NCI-H1436 (cell line): Measurements from ENCODE around the gene PPP1R3E.
"Not testable (repeated sequence)": the region's sequence is repeated elsewhere in the genome, so short reads cannot be mapped to it uniquely, and the experiment has no call there.

ENCODE experiments used
- DNase-seq: peaks from one replicate; lab custom pipeline; 2025; lab: John Stamatoyannopoulos, UW

PPP1R3E gene

GRCh38 chr14:23297611-23298277, 4.9 kb downstream of the PPP1R3E start:
- DNase-seq: no peak

- no peak for DNase-seq
Measured at GRCh38 chr14:23297096-23297495, 5.6 kb downstream of the PPP1R3E start.

GRCh38 chr14:23296012-23296777, 6.5 kb downstream of the PPP1R3E start:
- DNase-seq: no peak

- DNase-seq: peak; percentile 59
Measured at GRCh38 chr14:23294734-23295561, 7.7 kb downstream of the PPP1R3E start.

GRCh38 chr14:23286902-23287479, 15.7 kb downstream of the PPP1R3E start:
- no peak for DNase-seq

GRCh38 chr14:23286020-23286901, 16.4 kb downstream of the PPP1R3E start, which contains the start of gene HOMEZ:
HOMEZ (minus strand) TSS chr14:23286132; CDS start chr14:23285952, 180 bp downstream.
- DNase-seq: peak; percentile 98

GRCh38 chr14:23285530-23286019, 17.1 kb downstream of the PPP1R3E start:
- no peak for DNase-seq

- DNase-seq: no peak
Measured at GRCh38 chr14:23284654-23285529, 17.8 kb downstream of the PPP1R3E start.

GRCh38 chr14:23281247-23281646, 21.4 kb downstream of the PPP1R3E start:
- no peak for DNase-seq

GRCh38 chr14:23277928-23278327, 24.7 kb downstream of the PPP1R3E start:
- DNase-seq: not testable (repeated sequence)

GRCh38 chr14:23277189-23277588, 25.5 kb downstream of the PPP1R3E start:
- no peak for DNase-seq

- no peak for DNase-seq
Measured at GRCh38 chr14:23275412-23275811, 27.2 kb downstream of the PPP1R3E start.

GRCh38 chr14:23269193-23269592, 33.5 kb downstream of the PPP1R3E start:
- no peak for DNase-seq

GRCh38 chr14:23260849-23261248, 41.8 kb downstream of the PPP1R3E start:
- DNase-seq: not testable (repeated sequence)

GRCh38 chr14:23259426-23259825, 43.2 kb downstream of the PPP1R3E start:
- DNase-seq: no peak

- DNase-seq: no peak
Measured at GRCh38 chr14:23258256-23258655, 44.4 kb downstream of the PPP1R3E start.

- DNase-seq: no peak
Measured at GRCh38 chr14:23252420-23253333, 50.0 kb downstream of the PPP1R3E start.

- no peak for DNase-seq
Measured at GRCh38 chr14:23252006-23252405, 50.7 kb downstream of the PPP1R3E start.

- no peak for DNase-seq
Measured at GRCh38 chr14:23249824-23250223, 52.8 kb downstream of the PPP1R3E start.
